Stimulated activated CD4-positive, alpha-beta T cell treated with anti-CD3 and anti-CD28 coated beads, Interleukin-1b, Interleukin-23, amount 100 ng/mL, for 24 hours (primary cell): ENCODE measurements around the gene WDR45B.

Experiments
- DNase-seq, 4 experiments: peaks; one replicate each; pipeline ENCODE4 v3.0.0-alpha.2; 2020; ENCODE audit warnings: low read depth in 4 of 4, low spot score in 1 of 4

The WDR45B gene

GRCh38 chr17:82601447-82602000 lies 46.7 kb downstream of the WDR45B start:
- no peak for DNase-seq

GRCh38 chr17:82600731-82601446 lies 47.4 kb downstream of the WDR45B start:
- no peak for DNase-seq

GRCh38 chr17:82599674-82600661 lies 48.3 kb downstream of the WDR45B start:
- no peak for DNase-seq

GRCh38 chr17:82598256-82599119 lies 49.8 kb downstream of the WDR45B start:
- no peak for DNase-seq

- DNase-seq: no peak
Measured at GRCh38 chr17:82596837-82597672, 51.2 kb downstream of the WDR45B start.

GRCh38 chr17:82596296-82596695 lies 51.9 kb downstream of the WDR45B start:
- no peak for DNase-seq

GRCh38 chr17:82595893-82596292 lies 52.4 kb downstream of the WDR45B start:
- DNase-seq: no peak

GRCh38 chr17:82594571-82594970 lies 53.7 kb downstream of the WDR45B start:
- DNase-seq: no peak

- no peak for DNase-seq
Measured at GRCh38 chr17:82593590-82594087, 54.6 kb downstream of the WDR45B start.

- DNase-seq: peak in 2 of 4 experiments; percentile 13 to 20
Measured at GRCh38 chr17:82592767-82593589, 55.3 kb downstream of the WDR45B start.

- no peak for DNase-seq
Measured at GRCh38 chr17:82592289-82592766, 55.9 kb downstream of the WDR45B start.

GRCh38 chr17:82590881-82591539 lies 57.2 kb downstream of the WDR45B start:
- DNase-seq: no peak

GRCh38 chr17:82590216-82590615 lies 58.0 kb downstream of the WDR45B start:
- no peak for DNase-seq

- DNase-seq: no peak
Measured at GRCh38 chr17:82589851-82590180, 58.4 kb downstream of the WDR45B start.

GRCh38 chr17:82588266-82589175 lies 59.7 kb downstream of the WDR45B start:
- no peak for DNase-seq

GRCh38 chr17:82587234-82588086 lies 60.8 kb downstream of the WDR45B start:
- no peak for DNase-seq
